Ascending aorta (tissue), 2 donors: ENCODE results near the gene FOXN3. TPM values are rescaled to one million over a fixed set of nuclear protein-coding genes. Genes with fewer than 3 reads are reported as not detected.

Experiments used
- DNase-seq, 2 donors: peaks; one replicate each; pipeline ENCODE4 v3.0.0-alpha.2; 2019; ENCODE audit warnings: low spot score in 2 of 2
- H3K27ac ChIP-seq, 2 donors: fragments of 200-600 bp; sonication (generic); one replicate each; pipeline ENCODE4 v1.5.1; 2016 to 2017; ENCODE audit warnings: mild to moderate bottlenecking in 1 of 2
- H3K27me3 ChIP-seq: fragments of 200-600 bp; sonication (generic); one replicate; pipeline ENCODE4 v1.5.1; 2017
- H3K36me3 ChIP-seq, 2 donors: fragments of 200-600 bp; sonication (generic); one replicate each; pipeline ENCODE4 v1.5.1; 2016
- H3K4me1 ChIP-seq, 2 donors: fragments of 200-600 bp; sonication (generic); one replicate each; pipeline ENCODE4 v1.5.1; 2016 to 2017; ENCODE audit warnings: mild to moderate bottlenecking in 1 of 2
- H3K4me3 ChIP-seq, 2 donors: fragments of 200-600 bp; sonication (generic); one replicate each; pipeline ENCODE4 v1.5.1; 2016 to 2017; ENCODE audit warnings: mild to moderate bottlenecking in 1 of 2
- H3K9me3 ChIP-seq, 2 donors: fragments of 200-600 bp; sonication (generic); one replicate each; pipeline ENCODE4 v1.5.1; 2016
- CTCF ChIP-seq, 3 experiments: fragments of 200-600 bp in 2 of 3; fragments of 450-650 bp in 1 of 3; sonication (generic) in 2 of 3; IDR thresholded peaks; one replicate each; pipeline ENCODE4 v1.5.1; 2016 to 2019; ENCODE audit warnings: antibody characterized with exemption in 3 of 3, mild to moderate bottlenecking in 1 of 3, moderate library complexity in 1 of 3
- intact Hi-C: fragments of 100-400 bp; cut with DNase I; formaldehyde crosslinking; loops from one replicate; pipeline ENCODE4 v1.15.1; 2023
- total RNA-seq: library from RNA; depleted of rRNA; stranded (reverse); fragments of >200 nt; gene quantifications from one replicate; pipeline ENCODE4 v1.1.0, GENCODE V29; 2016

FOXN3 gene
- total RNA-seq, 1 donor from 2014 or later: 96.3 TPM

- TF ChIP-seq CTCF (IDR thresholded peaks at IDR 0.05): no peak
- intact Hi-C loops: loop anchor here (5.0 kb wide), 2 partner anchors 50 to 65 kb away; no protein-coding TSS in a partner anchor
- H3K27ac ChIP-seq: peak overlapping the region; percentile 86 to 97
- H3K4me3 ChIP-seq: peak overlapping the region; percentile 1 to 56
- H3K36me3 ChIP-seq: no peaks in the 10 kb centered on the region
- DNase-seq: no peak
- peaks cover 18 to 40% of the 10 kb centered on the region in 2 donors for H3K4me1 ChIP-seq
- H3K9me3 ChIP-seq: no peaks in the 10 kb centered on the region
- H3K27me3 ChIP-seq: no peaks in the 10 kb centered on the region
These were observed 10.6 kb upstream of the FOXN3 start for GRCh38 chr14:89427426-89428172.

DNA sequence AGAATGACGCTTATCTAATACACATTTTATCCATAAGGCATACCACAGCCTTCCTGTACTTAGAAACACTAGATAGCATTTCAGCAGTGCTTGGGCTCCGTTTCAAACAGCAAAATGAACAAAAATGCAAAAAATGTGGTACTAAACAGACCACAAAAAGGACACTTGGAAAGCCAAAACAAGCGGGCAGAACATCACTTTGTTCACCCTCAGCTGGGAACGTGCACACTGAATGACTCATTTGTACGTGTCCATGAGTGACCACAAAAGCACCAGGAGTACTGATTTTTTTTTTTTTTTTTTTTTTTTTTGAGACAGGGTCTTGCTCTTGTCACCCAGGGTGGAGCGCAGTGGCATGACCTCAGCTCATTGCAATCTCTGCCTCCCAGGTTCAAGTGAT lies 8.9 kb upstream of the FOXN3 start:
- no peaks in the 10 kb centered on the region for H3K36me3 ChIP-seq
- DNase-seq: peak in 1 of 2 donors; percentile 74
- intact Hi-C loops: loop anchor here (5.0 kb wide), 2 partner anchors 51 to 66 kb away; no protein-coding TSS in a partner anchor
- TF ChIP-seq CTCF (IDR thresholded peaks at IDR 0.05): no peak
- H3K9me3 ChIP-seq: no peaks in the 10 kb centered on the region
- H3K27me3 ChIP-seq: no peaks in the 10 kb centered on the region
- H3K4me1 ChIP-seq: peaks cover 14 to 36% of the 10 kb centered on the region in 2 donors
- no peak overlapping the region for H3K4me3 ChIP-seq
- peak overlapping the region; percentile 86 to 97 for H3K27ac ChIP-seq

GRCh38 chr14:89424241-89424640 lies 7.2 kb upstream of the FOXN3 start:
- intact Hi-C loops: no loop called here
- no peaks in the 10 kb centered on the region for H3K27me3 ChIP-seq
- DNase-seq: no peak
- H3K4me1 ChIP-seq: peaks cover 14 to 29% of the 10 kb centered on the region in 2 donors
- no peak overlapping the region for H3K4me3 ChIP-seq
- no peaks in the 10 kb centered on the region for H3K36me3 ChIP-seq
- TF ChIP-seq CTCF (IDR thresholded peaks at IDR 0.05): no peak
- peak overlapping the region in 1 of 2 donors; percentile 97 for H3K27ac ChIP-seq
- no peaks in the 10 kb centered on the region for H3K9me3 ChIP-seq

GRCh38 chr14:89422952-89423345 lies 5.9 kb upstream of the FOXN3 start:
- peak overlapping the region in 1 of 2 donors; percentile 11 for H3K4me3 ChIP-seq
- H3K4me1 ChIP-seq: peaks cover 11 to 28% of the 10 kb centered on the region in 2 donors
- H3K27ac ChIP-seq: peak overlapping the region; percentile 1 to 38
- no peak for DNase-seq
- no peak for TF ChIP-seq CTCF (IDR thresholded peaks at IDR 0.05)
- no peaks in the 10 kb centered on the region for H3K9me3 ChIP-seq
- H3K27me3 ChIP-seq: no peaks in the 10 kb centered on the region
- no peaks in the 10 kb centered on the region for H3K36me3 ChIP-seq
- intact Hi-C loops: no loop called here

DNA sequence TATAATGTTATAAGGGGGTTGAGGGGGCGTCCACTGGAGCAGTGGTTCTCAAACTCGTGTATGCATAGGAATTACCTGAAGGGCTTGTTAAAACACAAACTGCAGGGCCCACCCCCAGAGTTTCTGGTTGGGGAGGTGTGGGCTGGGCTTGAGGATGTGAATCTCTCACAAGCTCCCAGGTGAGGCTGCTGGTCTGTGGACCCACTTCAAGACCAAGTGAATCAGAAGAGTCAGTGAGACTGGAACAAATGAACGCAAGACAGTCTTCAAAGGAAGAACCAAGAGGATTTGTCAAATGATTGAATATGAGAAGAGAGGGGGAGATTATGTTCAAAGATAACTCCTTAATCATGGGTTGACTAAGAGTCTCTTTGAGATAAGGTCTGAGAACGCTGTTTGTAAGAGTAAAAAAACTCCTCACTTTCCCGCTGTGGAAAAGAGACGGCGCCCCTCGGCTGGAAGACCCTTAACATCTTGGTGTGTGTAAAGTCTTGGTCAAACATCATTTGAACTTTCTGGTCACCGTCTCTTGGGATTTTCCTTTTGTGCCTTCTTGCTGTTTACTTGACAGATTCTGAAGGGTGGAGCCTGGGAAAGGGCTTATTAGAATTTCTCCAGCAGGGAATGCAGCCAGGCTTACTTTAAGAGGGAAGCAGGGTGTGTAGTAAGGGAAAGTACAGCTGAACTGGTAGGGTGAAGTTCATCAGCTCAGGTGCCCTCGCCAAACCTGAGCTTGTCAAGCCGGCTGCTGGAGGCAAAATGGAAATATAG lies 5.3 kb upstream of the FOXN3 start:
- Histone ChIP-seq H3K36me3 (no peaks in the 10 kb centered on the region), H3K27ac (peak overlapping the region; percentile 1 to 38), H3K4me3 (peak overlapping the region in 1 of 2 donors; percentile 11), H3K4me1 (peaks cover 11 to 29% of the 10 kb centered on the region in 2 donors), H3K9me3 (no peaks in the 10 kb centered on the region), H3K27me3 (no peaks in the 10 kb centered on the region)
- no peak for TF ChIP-seq CTCF (IDR thresholded peaks at IDR 0.05)
- no peak for DNase-seq
- intact Hi-C loops: no loop called here
